Pancreas (tissue), 10 donors: ENCODE data around the gene AHR. TPM values are rescaled to one million over a fixed set of nuclear protein-coding genes. Genes with fewer than 3 reads are reported as not detected.

Source experiments
- ATAC-seq, 4 donors: fragments of 200-7000 bp; cut with Tn5 transposase; one replicate each; pipeline versions ENCODE4 v1.8.0 to v1.9.1; 2020; ENCODE audit warnings: mild to moderate bottlenecking in 4 of 4, moderate library complexity in 4 of 4
- DNase-seq, 6 donors: peaks; one replicate each; pipeline ENCODE4 v3.0.0-alpha.2; 2020
- FAIRE-seq: peaks from 2 replicates; lab custom pipeline; 2012; peaks lifted over from hg19 to GRCh38; lab: Jason Lieb, UNC
- H3K27ac ChIP-seq, 4 donors: fragments of 200-600 bp; sonication (generic); 1 replicate in 3 of 4; 2 replicates in 1 of 4; pipeline versions ENCODE4 v1.5.0 to v1.8.0; 2020
- H3K27me3 ChIP-seq, 4 donors: fragments of 200-600 bp; one replicate each; pipeline ENCODE4 v1.8.0; 2021
- H3K36me3 ChIP-seq, 3 donors: fragments of 200-600 bp; sonication (generic) in 1 of 3; one replicate each; pipeline versions ENCODE4 v1.5.0 to v1.8.0; 2020 to 2021
- H3K4me1 ChIP-seq, 3 donors: fragments of 200-600 bp; one replicate each; pipeline ENCODE4 v1.8.0; 2021
- H3K4me3 ChIP-seq, 4 donors: fragments of 200-600 bp; sonication (generic) in 2 of 4; one replicate each; pipeline versions ENCODE4 v1.5.0 to v1.8.0; 2020 to 2021
- H3K9me3 ChIP-seq, 4 donors: fragments of 200-600 bp; one replicate each; pipeline ENCODE4 v1.8.0; 2021
- CTCF ChIP-seq, 4 donors: fragments of 200-600 bp; sonication (generic) in 3 of 4; IDR thresholded peaks; one replicate each; pipeline versions ENCODE4 v1.5.0 to v1.8.0; 2021; ENCODE audit warnings: antibody characterized with exemption in 4 of 4
- WGBS, 2 donors: extraction: QIAGEN DNeasy Blood & Tissue Kit; methylation state at CpG; one replicate each; pipeline ENCODE4 v1.1.7; 2013; 5-methylcytosine and 5-hydroxymethylcytosine counted together
- intact Hi-C, 3 donors: fragments of 100-400 bp; cut with DNase I; formaldehyde crosslinking; loops; one replicate each; pipeline versions ENCODE4 v1.11.1 to v1.14.2; 2022
- polyA plus RNA-seq, 2 donors: library from polyadenylated mRNA; stranded (reverse); fragments of 200-250 nt; gene quantifications; one replicate each; pipeline ENCODE4 v1.2.3, GENCODE V29; 2013
- total RNA-seq, 6 donors: library from RNA; stranded (reverse); fragmentation: NEBNext Ultra II Directional in 4 of 6; extraction: Animal tissue kit (Norgen Biotek cat#: 25700) in 4 of 6; gene quantifications; one replicate each; pipeline versions ENCODE4 v1.2.1 to v1.2.4, GENCODE V29; 2021 to 2023
- donor health status: healthy with polysubstance abuse.
- donor health status: DM: no; HTN: no; CAD: no; lungs with moderate emphysema.
- donor health status: DM: no; HTN: no; CAD: no.
- donor health status: control.
- donor health status: control.
- donor health status: Bipolar disorder and iron deficiency.
- donor health status: DM: yes; HTN: yes; CAD: no.
- donor health status: DM: no; HTN: no; CAD: no.
- donor health status: DM: no; HTN: no; CAD: no.
- donor health status: DM: yes; HTN: yes; CAD: no.

AHR gene
- total RNA-seq, result 10 to 100 TPM in 3 of 6 donors, 1 to 10 TPM in 3; 6.9 to 31.8 (median 11.5) TPM
- polyA plus RNA-seq, result 1 to 10 TPM; 3.2 to 6.5 TPM

GRCh38 chr7:17298102-17298839 lies at the start of gene AHR:
Gene AHR (plus strand): TSS chr7:17298652. CDS start chr7:17299265, 613 bp downstream.
- no peak for FAIRE-seq
- Histone ChIP-seq H3K4me3 (peak within 1 kb of the TSS; percentile 66 to 95 (median 86)), H3K4me1 (peaks cover 0 to 22% (median 12%) of the 10 kb centered on the region in 3 donors), H3K9me3 (no peaks in the 10 kb centered on the region), H3K36me3 (no peaks in the 10 kb centered on the region), H3K27me3 (no peaks in the 10 kb centered on the region), H3K27ac (peak within 1 kb of the TSS; percentile 90 to 96 (median 92))
- peak; percentile 89 to 94 (median 93) for ATAC-seq
- intact Hi-C loops, result no loop called here
- DNase-seq, result peak; percentile 90 to 96 (median 92)
- TF ChIP-seq CTCF (IDR thresholded peaks at IDR 0.05), result no peak
- 2% methylated on average over 46 of the region's 46 CpGs for WGBS, 2 donors

GRCh38 chr7:17253885-17254284 lies 44.6 kb upstream of the AHR start:
- WGBS, 2 donors, result 78 to 87% methylated on average over 3 of the region's 3 CpGs
- H3K27me3 ChIP-seq, result no peaks in the 10 kb centered on the region
- intact Hi-C loops, result no loop called here
- H3K27ac ChIP-seq, result no peak overlapping the region
- ATAC-seq (no peak), FAIRE-seq (no peak), DNase-seq (no peak)
- H3K4me1 ChIP-seq, result peaks cover 0 to 2% (median 0%) of the 10 kb centered on the region in 3 donors
- no peak for TF ChIP-seq CTCF (IDR thresholded peaks at IDR 0.05)
- H3K36me3 ChIP-seq, result no peaks in the 10 kb centered on the region
- H3K4me3 ChIP-seq, result no peak overlapping the region
- H3K9me3 ChIP-seq, result no peaks in the 10 kb centered on the region

DNA sequence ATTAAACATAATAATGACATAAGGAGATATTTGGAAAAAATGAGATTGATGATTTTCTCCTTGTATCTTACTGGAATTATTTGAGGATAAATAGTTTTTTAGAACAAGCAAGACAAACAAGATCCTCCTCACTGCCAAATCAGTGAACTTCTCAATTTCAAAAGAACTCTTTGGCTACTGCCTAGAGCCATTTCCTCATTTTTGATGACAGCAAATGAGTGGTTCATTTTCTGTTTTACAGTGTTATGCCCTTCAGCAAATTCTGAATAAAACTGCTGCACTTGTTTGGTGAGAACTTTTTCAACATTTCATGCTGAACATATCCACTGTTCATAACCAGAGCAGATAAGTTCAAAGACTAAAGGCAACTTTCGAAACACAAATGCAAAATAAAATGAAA lies 42.5 kb upstream of the AHR start:
- Histone ChIP-seq H3K27me3 (no peaks in the 10 kb centered on the region), H3K4me3 (no peak overlapping the region), H3K36me3 (no peaks in the 10 kb centered on the region), H3K9me3 (no peaks in the 10 kb centered on the region), H3K27ac (no peak overlapping the region), H3K4me1 (no peaks in the 10 kb centered on the region)
- TF ChIP-seq CTCF (IDR thresholded peaks at IDR 0.05), result no peak
- DNase-seq (no peak), FAIRE-seq (no peak), ATAC-seq (no peak)
- WGBS, 2 donors, result 74 to 91% methylated on average over 1 of the region's 1 CpG
- intact Hi-C loops, result no loop called here

DNA sequence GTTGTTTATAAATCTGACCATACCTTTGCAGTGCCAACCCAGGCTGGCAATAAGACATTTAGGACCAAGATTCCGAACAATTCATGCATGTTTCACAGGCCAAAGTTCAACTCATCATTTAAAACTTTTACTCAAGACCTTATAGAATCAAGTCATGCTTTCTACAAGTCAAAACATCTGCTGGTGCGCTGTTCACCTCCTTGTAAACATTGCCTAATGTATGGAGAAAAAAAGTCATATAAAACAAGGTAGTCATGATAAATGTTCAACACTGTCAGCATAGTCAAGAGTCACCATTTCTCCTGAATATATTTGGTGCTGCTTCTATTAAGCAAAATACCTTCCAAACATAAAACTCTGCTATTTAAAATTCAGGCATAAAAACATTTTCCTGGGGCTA lies 42.1 kb upstream of the AHR start:
- no peak overlapping the region for H3K4me3 ChIP-seq
- intact Hi-C loops, result no loop called here
- FAIRE-seq, result no peak
- WGBS, 2 donors, result 83 to 90% methylated on average over 2 of the region's 2 CpGs
- H3K27ac ChIP-seq, result no peak overlapping the region
- H3K4me1 ChIP-seq, result no peaks in the 10 kb centered on the region
- H3K36me3 ChIP-seq, result no peaks in the 10 kb centered on the region
- no peak for TF ChIP-seq CTCF (IDR thresholded peaks at IDR 0.05)
- ATAC-seq, result no peak
- H3K27me3 ChIP-seq, result no peaks in the 10 kb centered on the region
- no peak for DNase-seq
- no peaks in the 10 kb centered on the region for H3K9me3 ChIP-seq

DNA sequence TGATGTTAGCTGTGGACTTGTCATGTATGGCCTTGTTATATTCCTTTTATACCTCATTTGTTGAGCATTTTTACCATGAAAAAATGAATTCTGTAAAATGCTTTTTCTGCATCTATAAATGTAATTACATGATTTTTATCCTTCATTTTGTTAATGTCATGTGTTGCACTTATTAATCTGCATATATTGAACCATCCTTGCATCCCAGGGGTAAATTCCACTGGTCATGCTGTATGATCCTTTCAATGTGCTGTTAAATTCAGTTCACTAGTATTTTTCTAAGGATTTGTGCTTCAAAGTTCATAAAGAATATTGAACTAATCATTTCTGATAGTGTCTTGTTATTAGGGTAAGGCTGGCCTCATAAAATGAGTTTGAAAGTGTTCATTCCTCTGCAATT lies 31.9 kb upstream of the AHR start:
- FAIRE-seq (no peak), DNase-seq (no peak), ATAC-seq (no peak)
- no peaks in the 10 kb centered on the region for H3K4me1 ChIP-seq
- TF ChIP-seq CTCF (IDR thresholded peaks at IDR 0.05), result no peak
- H3K4me3 ChIP-seq, result no peak overlapping the region
- intact Hi-C loops, result no loop called here
- no peaks in the 10 kb centered on the region for H3K9me3 ChIP-seq
- no peaks in the 10 kb centered on the region for H3K36me3 ChIP-seq
- no peaks in the 10 kb centered on the region for H3K27me3 ChIP-seq
- no peak overlapping the region for H3K27ac ChIP-seq
